AG04450 (cell line): ENCODE measurements around the gene SLC39A11. TPM values are rescaled to one million over a fixed set of nuclear protein-coding genes. Genes with fewer than 3 reads are reported as not detected.

Experiments used
- CTCF ChIA-PET: fragments of 300-600, 350-600 bp; formaldehyde crosslinking; extraction: SDS; loops from one replicate; lab custom pipeline; 2022; ENCODE audit warnings: antibody characterized with exemption, inconsistent platforms; lab: Charles Lee
- POLR2A ChIA-PET: fragments of 350-600 bp; formaldehyde crosslinking; extraction: SDS; loops from one replicate; lab custom pipeline; 2021; ENCODE audit warnings: antibody characterized with exemption, inconsistent platforms; lab: Yijun Ruan, JAX
- DNase-seq: peaks from one replicate; pipeline ENCODE4 v3.0.0-alpha.2; 2011; ENCODE audit warnings: low read depth, low spot score
- H3K27ac ChIP-seq: one replicate; pipeline ENCODE4 v1.5.1; 2012; ENCODE audit warnings: low read depth, low read length, control low read depth
- H3K27me3 ChIP-seq: one replicate; pipeline ENCODE4 v1.6.0; 2012; ENCODE audit warnings: low read length; ENCODE audit not compliant: control insufficient read depth, insufficient read depth
- H3K4me3 ChIP-seq: 2 replicates; pipeline ENCODE4 v1.5.1; 2011; ENCODE audit warnings: mild to moderate bottlenecking, low read depth, low read length, control low read depth
- H3K9me3 ChIP-seq: 2 replicates; pipeline ENCODE4 v1.5.1; 2012; ENCODE audit warnings: low read length; ENCODE audit not compliant: control insufficient read depth, insufficient read depth
- polyA plus RNA-seq: library from polyadenylated mRNA; depleted of rRNA; stranded (reverse); fragments of >200 nt; gene quantifications from 2 replicates; pipeline ENCODE4 v1.2.3, GENCODE V29; 2011
- TF ChIP-seq, protein P1 (sequence below): IDR thresholded peaks from 2 replicates; pipeline ENCODE4 v1.5.1; 2011; ENCODE audit warnings: low read depth, low read length, control low read depth, inconsistent platforms

Gene SLC39A11
- polyA plus RNA-seq, 1 experiment: 18.0 TPM

DNA sequence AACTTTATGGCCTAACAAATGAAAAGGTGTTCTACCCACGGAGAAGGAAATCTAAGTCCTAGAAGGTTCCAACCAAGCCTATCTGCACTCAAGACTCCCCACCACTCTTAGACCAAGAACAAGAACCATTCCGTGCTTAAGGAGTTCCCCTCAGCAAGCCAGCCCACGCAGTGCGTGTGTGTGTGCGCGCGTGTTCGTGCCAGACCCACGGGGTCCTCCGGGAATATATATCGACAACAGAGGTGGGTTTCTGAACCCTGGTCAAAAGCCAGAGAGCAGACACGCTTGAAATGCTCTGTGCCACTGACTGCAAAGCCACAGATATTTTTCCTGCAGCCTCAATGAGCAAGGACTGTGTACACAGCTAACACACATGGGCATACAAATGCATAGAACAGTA lies 70.7 kb downstream of the SLC39A11 start:
- ChIA-PET POLR2A (no interaction called here), CTCF (no interaction called here)
- TF ChIP-seq, protein P1, sequence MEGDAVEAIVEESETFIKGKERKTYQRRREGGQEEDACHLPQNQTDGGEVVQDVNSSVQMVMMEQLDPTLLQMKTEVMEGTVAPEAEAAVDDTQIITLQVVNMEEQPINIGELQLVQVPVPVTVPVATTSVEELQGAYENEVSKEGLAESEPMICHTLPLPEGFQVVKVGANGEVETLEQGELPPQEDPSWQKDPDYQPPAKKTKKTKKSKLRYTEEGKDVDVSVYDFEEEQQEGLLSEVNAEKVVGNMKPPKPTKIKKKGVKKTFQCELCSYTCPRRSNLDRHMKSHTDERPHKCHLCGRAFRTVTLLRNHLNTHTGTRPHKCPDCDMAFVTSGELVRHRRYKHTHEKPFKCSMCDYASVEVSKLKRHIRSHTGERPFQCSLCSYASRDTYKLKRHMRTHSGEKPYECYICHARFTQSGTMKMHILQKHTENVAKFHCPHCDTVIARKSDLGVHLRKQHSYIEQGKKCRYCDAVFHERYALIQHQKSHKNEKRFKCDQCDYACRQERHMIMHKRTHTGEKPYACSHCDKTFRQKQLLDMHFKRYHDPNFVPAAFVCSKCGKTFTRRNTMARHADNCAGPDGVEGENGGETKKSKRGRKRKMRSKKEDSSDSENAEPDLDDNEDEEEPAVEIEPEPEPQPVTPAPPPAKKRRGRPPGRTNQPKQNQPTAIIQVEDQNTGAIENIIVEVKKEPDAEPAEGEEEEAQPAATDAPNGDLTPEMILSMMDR: no peak
- DNase-seq: no peak
- Histone ChIP-seq H3K9me3 (peaks cover 12% of the 10 kb centered on the region), H3K4me3 (no peak overlapping the region), H3K27me3 (no peaks in the 10 kb centered on the region), H3K27ac (no peak overlapping the region)

DNA sequence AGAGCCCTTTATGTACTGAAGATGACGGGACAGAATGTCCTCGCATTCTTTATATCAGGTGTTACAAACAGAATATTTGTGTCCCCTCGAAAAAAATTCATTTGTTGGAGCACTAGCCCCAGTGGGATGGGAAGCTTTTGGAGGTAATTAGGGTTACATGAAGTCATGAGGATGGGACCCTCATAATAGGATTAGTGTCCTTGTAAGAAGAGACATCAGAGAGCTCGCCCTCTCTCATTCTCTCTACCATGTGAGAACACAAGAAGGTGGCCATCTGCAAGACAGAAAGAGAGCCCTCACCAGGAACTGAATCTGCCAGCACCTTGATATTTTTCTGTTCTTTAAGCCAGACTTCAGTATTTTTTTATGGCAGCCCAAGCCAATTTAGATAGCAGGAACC lies 72.4 kb downstream of the SLC39A11 start:
- peaks cover 12% of the 10 kb centered on the region for H3K9me3 ChIP-seq
- no peak overlapping the region for H3K4me3 ChIP-seq
- TF ChIP-seq, protein P1: no peak
- ChIA-PET CTCF (interaction anchor here (1.0 kb wide), 1 partner anchor 34 kb away, joined by 5 read pairs; no protein-coding TSS in a partner anchor), POLR2A (no interaction called here)
- no peak for DNase-seq
- no peaks in the 10 kb centered on the region for H3K27me3 ChIP-seq
- no peak overlapping the region for H3K27ac ChIP-seq

DNA sequence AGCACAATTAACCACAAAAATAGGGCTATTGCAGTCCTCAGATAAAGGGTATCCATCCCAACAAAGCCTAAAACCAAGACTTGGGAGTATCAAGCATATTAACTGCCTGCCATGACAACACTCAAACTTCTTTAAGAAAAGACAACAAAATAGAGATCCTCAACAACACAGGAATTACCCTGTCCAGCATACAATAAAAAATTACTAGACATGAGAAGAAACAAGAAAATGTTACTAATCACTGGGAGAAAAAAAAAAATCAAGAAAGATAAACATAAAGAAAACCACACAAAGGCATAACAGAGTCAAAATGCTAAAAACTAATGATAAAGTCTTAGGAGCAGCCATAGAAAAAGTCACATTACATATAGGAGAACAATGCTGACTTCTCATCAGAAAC lies 73.9 kb downstream of the SLC39A11 start:
- no peak for DNase-seq
- Histone ChIP-seq H3K9me3 (peaks cover 9% of the 10 kb centered on the region), H3K4me3 (no peak overlapping the region), H3K27ac (no peak overlapping the region), H3K27me3 (no peaks in the 10 kb centered on the region)
- POLR2A ChIA-PET: interaction anchor here (1.3 kb wide), 1 partner anchor 50 kb away, joined by 4 read pairs; no protein-coding TSS in a partner anchor
- CTCF ChIA-PET: interaction anchor here (1.3 kb wide), 1 partner anchor 138 kb away, joined by 4 read pairs; no protein-coding TSS in a partner anchor
- TF ChIP-seq, protein P1: no peak

DNA sequence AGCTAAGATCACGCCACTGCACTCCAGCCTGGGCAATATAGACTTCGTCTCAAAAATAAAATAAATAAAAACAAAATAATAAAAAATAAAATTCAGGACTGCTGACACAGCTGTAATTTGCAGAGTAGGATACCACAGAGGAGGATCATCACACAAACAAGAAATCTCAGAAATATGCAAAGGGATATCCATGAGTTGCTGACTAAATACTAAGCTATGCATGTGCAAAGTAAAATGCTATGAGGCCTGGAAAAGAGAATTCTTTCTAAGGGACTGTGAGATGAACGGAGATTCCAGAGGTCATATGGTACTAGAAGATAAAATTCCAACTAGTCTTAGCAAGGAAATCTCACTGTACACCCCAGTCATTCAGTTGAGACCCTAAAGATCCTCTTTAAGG lies 74.8 kb downstream of the SLC39A11 start:
- Histone ChIP-seq H3K4me3 (no peak overlapping the region), H3K9me3 (peaks cover 8% of the 10 kb centered on the region; the same call in 1 of the 2 replicates), H3K27me3 (no peaks in the 10 kb centered on the region), H3K27ac (peak overlapping the region; percentile 49)
- TF ChIP-seq, protein P1: no peak
- POLR2A ChIA-PET: interaction anchor here (0.5 to 1.3 kb wide), 4 partner anchors 10 to 204 kb away, joined by 3 to 4 read pairs (median 3); no protein-coding TSS in a partner anchor
- peak; percentile 41 for DNase-seq
- CTCF ChIA-PET: interaction anchor here (1.3 to 2.0 kb wide), 2 partner anchors 32 to 139 kb away, joined by 4 to 8 read pairs; no protein-coding TSS in a partner anchor

DNA sequence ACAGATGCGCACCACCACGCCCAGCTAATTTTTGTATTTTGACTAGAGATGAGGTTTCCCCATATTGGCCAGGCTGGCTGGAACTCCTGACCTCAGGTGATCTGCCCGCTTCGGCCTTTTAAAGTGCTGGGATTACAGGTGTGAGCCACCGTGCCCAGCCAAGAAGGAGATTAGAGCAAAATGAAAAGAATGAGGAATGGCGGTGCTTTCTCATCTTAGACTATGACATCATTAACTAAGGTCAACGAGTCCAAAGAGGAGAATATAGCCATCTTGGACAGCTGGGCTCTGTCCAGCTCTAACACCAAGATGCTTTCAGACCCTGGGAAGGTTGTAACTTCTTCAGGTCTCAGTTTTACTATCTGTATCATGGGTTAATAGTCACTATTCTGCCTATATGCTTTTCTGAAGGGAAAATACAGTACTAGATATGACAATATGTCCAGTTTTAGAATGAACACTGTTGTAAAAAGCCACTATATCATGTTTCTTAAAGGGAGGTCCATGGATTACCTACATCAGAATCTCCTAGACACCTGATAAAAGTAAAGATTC lies 76.7 kb downstream of the SLC39A11 start:
- Histone ChIP-seq H3K4me3 (no peak overlapping the region), H3K9me3 (peaks cover 7% of the 10 kb centered on the region; the same call in 1 of the 2 replicates), H3K27me3 (no peaks in the 10 kb centered on the region), H3K27ac (no peak overlapping the region)
- DNase-seq: no peak
- TF ChIP-seq, protein P1: no peak
- POLR2A ChIA-PET: no interaction called here
- CTCF ChIA-PET: no interaction called here
